Rectal smooth muscle tissue (tissue), 1 donor: ENCODE data around the gene TEX48.

Experiments used
- H3K27ac ChIP-seq: one replicate; pipeline ENCODE4 v1.7.0; 2013; ENCODE audit warnings: low read depth, low read length, inconsistent platforms
- H3K27me3 ChIP-seq: one replicate; pipeline ENCODE4 v1.7.0; 2013; ENCODE audit warnings: low read length; ENCODE audit not compliant: control insufficient read depth, insufficient read depth
- H3K36me3 ChIP-seq: one replicate; pipeline ENCODE4 v1.7.0; 2013; ENCODE audit warnings: low read length; ENCODE audit not compliant: control insufficient read depth, insufficient read depth
- H3K4me1 ChIP-seq: one replicate; pipeline ENCODE4 v1.7.0; 2013; ENCODE audit warnings: low read length; ENCODE audit not compliant: control insufficient read depth, insufficient read depth
- H3K4me3 ChIP-seq: one replicate; pipeline ENCODE4 v1.7.0; 2013; ENCODE audit warnings: low read length
- H3K9ac ChIP-seq: one replicate; pipeline ENCODE4 v1.7.0; 2013; ENCODE audit warnings: low read length

TEX48 gene

DNA sequence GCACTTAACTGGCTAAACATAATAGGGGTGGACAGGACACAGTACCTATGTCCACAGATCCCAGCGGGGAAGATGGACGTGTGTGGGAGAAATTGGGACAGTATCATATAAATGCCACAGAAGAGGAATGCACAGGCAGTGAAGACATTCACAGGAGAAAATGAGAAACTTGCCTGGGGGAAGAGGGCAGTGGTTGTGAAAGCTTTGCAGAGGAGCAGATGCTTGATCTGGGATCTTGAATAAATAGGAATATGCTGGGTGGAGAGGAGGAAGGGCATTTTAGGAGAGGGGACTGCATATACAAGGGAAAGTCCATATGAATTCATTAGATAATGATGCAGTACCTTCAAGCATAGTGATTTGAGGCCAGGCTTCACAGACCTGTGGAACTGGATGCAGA is 57.3 kb downstream of the TEX48 start:
- no peak overlapping the region for H3K4me3 ChIP-seq
- H3K27ac ChIP-seq: no peak overlapping the region
- H3K36me3 ChIP-seq: peaks cover 21% of the 10 kb centered on the region
- no peaks in the 10 kb centered on the region for H3K4me1 ChIP-seq
- H3K9ac ChIP-seq: no peak overlapping the region
- H3K27me3 ChIP-seq: no peaks in the 10 kb centered on the region

GRCh38 chr9:114621975-114622609 is 59.9 kb downstream of the TEX48 start:
- no peaks in the 10 kb centered on the region for H3K4me1 ChIP-seq
- no peaks in the 10 kb centered on the region for H3K36me3 ChIP-seq
- no peak overlapping the region for H3K27ac ChIP-seq
- no peak overlapping the region for H3K9ac ChIP-seq
- H3K4me3 ChIP-seq: no peak overlapping the region
- H3K27me3 ChIP-seq: no peaks in the 10 kb centered on the region

GRCh38 chr9:114621561-114621960 is 60.4 kb downstream of the TEX48 start:
- H3K9ac ChIP-seq: no peak overlapping the region
- no peak overlapping the region for H3K4me3 ChIP-seq
- H3K36me3 ChIP-seq: no peaks in the 10 kb centered on the region
- no peaks in the 10 kb centered on the region for H3K27me3 ChIP-seq
- H3K27ac ChIP-seq: no peak overlapping the region
- H3K4me1 ChIP-seq: no peaks in the 10 kb centered on the region

DNA sequence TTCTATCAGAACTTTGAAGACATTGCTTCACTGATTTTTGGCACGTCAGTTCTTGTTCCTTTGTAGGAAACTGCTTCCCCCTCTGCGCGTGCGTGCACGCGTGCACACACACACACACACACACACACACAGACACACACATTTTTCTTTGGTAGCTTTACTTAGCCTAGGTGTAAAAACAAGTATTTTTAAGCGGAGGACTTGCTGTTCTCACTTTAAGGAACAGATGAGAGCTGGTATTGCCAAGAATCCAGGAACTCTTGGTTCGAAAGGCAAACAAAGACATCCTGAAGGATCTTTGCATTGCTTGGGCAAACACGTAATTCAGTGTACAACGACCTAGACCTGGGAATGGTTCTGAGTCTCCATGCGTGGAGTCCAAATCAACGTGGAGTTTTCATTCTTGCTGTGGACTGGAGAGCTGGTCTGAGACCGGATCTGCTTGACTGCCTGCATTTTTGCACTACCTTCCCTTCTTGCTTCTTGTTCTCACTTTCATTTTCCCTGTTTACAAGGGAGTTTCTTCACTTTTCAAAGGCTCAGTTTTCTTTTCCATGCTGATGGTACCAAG is 62.7 kb downstream of the TEX48 start:
- no peaks in the 10 kb centered on the region for H3K27me3 ChIP-seq
- H3K9ac ChIP-seq: peak overlapping the region; percentile 28
- H3K4me3 ChIP-seq: peak overlapping the region; percentile 19
- H3K4me1 ChIP-seq: no peaks in the 10 kb centered on the region
- H3K36me3 ChIP-seq: no peaks in the 10 kb centered on the region
- no peak overlapping the region for H3K27ac ChIP-seq

- Histone ChIP-seq H3K4me3 (no peak overlapping the region), H3K27me3 (no peaks in the 10 kb centered on the region), H3K9ac (no peak overlapping the region), H3K36me3 (no peaks in the 10 kb centered on the region), H3K4me1 (peaks cover 12% of the 10 kb centered on the region), H3K27ac (no peak overlapping the region)
These were observed 65.1 kb downstream of the TEX48 start for GRCh38 chr9:114616684-114617520.
